Stimulated activated CD4-positive, alpha-beta T cell treated with anti-CD3 and anti-CD28 coated beads, TNF-alpha, amount 100 ng/mL, for 48 hours (primary cell): ENCODE data around the gene PCDHB14.
"Not testable (repeated sequence)": the region's sequence is repeated elsewhere in the genome, so short reads cannot be mapped to it uniquely, and the experiment has no call there.

Experiments
- DNase-seq, 3 donors: peaks; one replicate each; pipeline ENCODE4 v3.0.0-alpha.2; 2020; ENCODE audit warnings: low read depth in 3 of 3

Gene PCDHB14

GRCh38 chr5:141210281-141210680, 12.9 kb upstream of the PCDHB14 start:
- DNase-seq, result not testable (repeated sequence)

GRCh38 chr5:141210849-141211248, 12.3 kb upstream of the PCDHB14 start:
- DNase-seq, result not testable (repeated sequence)

DNA sequence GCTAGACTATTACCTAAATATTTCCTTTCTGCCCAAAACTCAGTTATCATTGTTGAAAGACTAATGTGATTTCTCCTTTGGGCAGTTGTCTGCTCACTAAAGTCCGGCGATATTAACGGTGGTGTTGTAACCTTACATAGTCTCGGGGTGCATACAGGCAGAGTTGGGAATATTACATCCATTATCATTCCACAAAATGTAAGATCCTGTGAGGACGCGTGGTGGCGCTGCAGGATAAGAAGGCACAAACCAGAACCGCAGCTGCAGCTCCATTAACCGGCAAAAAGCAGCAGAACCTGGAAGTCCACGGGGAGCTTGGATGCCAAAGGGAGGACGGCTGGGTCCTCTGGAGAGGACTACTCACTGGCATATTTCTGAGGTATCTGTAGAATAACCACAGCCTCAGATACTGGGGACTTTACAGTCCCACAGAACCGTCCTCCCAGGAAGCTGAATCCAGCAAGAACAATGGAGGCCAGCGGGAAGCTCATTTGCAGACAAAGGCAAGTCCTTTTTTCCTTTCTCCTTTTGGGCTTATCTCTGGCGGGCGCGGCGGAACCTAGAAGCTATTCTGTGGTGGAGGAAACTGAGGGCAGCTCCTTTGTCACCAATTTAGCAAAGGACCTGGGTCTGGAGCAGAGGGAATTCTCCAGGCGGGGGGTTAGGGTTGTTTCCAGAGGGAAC, 9.3 kb upstream of the PCDHB14 start, which contains the start of gene PCDHB13:
PCDHB13 (plus strand) TSS at position 264 of the 684 bp plus-strand sequence; CDS start at position 469, 205 bp downstream.
- DNase-seq, result not testable (repeated sequence)

- DNase-seq, result not testable (repeated sequence)
Measured at GRCh38 chr5:141214583-141214982, 8.6 kb upstream of the PCDHB14 start.

DNA sequence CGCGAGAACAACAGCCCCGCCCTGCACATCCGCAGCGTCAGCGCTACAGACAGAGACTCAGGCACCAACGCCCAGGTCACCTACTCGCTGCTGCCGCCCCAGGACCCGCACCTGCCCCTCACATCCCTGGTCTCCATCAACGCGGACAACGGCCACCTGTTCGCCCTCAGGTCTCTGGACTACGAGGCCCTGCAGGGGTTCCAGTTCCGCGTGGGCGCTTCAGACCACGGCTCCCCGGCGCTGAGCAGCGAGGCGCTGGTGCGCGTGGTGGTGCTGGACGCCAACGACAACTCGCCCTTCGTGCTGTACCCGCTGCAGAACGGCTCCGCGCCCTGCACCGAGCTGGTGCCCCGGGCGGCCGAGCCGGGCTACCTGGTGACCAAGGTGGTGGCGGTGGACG, 7.6 kb upstream of the PCDHB14 start:
- not testable (repeated sequence) for DNase-seq

DNA sequence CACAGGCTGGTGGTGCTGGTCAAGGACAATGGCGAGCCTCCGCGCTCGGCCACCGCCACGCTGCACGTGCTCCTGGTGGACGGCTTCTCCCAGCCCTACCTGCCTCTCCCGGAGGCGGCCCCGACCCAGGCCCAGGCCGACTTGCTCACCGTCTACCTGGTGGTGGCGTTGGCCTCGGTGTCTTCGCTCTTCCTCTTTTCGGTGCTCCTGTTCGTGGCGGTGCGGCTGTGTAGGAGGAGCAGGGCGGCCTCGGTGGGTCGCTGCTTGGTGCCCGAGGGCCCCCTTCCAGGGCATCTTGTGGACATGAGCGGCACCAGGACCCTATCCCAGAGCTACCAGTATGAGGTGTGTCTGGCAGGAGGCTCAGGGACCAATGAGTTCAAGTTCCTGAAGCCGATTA, 7.1 kb upstream of the PCDHB14 start:
- DNase-seq, result not testable (repeated sequence)

DNA sequence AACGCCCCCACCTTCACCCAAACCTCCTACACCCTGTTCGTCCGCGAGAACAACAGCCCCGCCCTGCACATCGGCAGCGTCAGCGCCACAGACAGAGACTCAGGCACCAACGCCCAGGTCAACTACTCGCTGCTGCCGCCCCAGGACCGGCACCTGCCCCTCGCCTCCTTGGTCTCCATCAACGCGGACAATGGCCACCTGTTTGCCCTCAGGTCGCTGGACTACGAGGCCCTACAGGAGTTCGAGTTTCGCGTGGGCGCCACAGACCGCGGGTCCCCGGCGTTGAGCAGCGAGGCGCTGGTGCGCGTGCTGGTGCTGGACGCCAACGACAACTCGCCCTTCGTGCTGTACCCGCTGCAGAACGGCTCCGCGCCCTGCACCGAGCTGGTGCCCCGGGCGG, 1.7 kb downstream of the PCDHB14 start:
- not testable (repeated sequence) for DNase-seq

DNA sequence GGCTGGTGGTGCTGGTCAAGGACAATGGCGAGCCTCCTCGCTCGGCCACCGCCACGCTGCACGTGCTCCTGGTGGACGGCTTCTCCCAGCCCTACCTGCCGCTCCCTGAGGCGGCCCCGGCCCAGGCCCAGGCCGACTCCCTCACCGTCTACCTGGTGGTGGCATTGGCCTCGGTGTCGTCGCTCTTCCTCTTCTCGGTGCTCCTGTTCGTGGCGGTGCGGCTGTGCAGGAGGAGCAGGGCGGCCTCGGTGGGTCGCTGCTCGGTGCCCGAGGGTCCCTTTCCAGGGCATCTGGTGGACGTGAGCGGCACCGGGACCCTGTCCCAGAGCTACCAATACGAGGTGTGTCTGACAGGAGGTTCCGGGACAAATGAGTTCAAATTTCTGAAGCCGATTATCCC, 2.3 kb downstream of the PCDHB14 start:
- DNase-seq, result not testable (repeated sequence)

DNA sequence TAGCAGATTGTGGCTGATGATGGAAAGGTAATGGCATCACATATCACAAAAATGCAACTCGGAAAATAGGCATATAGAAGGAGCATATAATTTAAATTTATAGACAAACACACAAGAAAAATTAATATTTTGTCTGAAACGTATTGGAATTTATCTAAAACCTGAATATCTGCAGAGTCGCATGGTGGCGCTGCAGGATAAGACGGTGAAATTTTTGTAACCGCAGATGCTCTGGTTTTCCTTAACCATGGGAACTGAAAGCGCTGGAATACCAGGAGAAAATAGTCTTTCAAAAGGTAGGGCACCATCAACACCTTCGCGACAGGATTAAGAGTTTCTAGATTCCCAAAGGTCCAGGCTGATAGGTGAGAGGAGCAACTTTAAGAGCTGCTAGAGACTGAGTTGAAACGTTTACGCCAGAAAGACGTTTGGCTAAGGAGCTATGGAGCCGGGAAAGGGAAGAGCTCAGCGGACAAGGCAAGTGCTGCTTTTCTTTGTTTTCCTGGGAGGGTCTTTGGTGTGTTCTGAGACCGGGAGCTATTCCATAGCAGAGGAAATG, 11.0 kb downstream of the PCDHB14 start:
- DNase-seq, result no peak

DNA sequence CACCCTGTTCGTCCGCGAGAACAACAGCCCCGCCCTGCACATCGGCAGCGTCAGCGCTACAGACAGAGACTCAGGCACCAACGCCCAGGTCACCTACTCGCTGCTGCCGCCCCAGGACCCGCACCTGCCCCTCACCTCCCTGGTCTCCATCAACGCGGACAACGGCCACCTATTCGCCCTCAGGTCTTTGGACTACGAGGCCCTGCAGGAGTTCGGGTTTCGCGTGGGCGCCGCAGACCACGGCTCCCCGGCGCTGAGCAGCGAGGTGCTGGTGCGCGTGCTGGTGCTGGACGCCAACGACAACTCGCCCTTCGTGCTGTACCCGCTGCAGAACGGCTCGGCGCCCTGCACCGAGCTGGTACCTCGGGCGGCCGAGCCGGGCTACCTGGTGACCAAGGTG, 12.8 kb downstream of the PCDHB14 start:
- DNase-seq, result not testable (repeated sequence)

GRCh38 chr5:141236516-141237313, 13.6 kb downstream of the PCDHB14 start:
- DNase-seq, result no peak

GRCh38 chr5:141241496-141241895, 18.4 kb downstream of the PCDHB14 start:
- no peak for DNase-seq

DNA sequence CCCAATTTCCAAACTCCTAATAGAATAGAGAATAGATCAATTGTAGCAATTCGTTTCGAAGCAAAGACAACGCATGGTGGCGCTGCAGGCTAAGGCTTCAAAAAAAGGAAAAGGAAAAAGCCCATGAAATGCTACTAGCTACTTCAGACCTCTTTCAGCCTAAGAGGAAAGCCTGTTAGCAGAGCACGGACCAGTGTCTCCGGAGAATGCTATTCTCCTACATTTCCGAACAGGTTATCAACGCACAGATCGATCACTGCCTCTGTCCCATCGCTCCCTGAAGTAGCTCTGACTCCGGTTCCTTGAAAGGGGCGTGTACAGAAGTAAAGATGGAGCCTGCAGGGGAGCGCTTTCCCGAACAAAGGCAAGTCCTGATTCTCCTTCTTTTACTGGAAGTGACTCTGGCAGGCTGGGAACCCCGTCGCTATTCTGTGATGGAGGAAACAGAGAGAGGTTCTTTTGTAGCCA, 22.1 kb downstream of the PCDHB14 start, which contains the start of gene PCDHB15:
PCDHB15 (plus strand) TSS at position 146 of the 468 bp plus-strand sequence; CDS start at position 330, 184 bp downstream.
- DNase-seq, result no peak

- DNase-seq, result not testable (repeated sequence)
Measured at GRCh38 chr5:141246971-141247370, 23.8 kb downstream of the PCDHB14 start.

GRCh38 chr5:141247434-141247833, 24.3 kb downstream of the PCDHB14 start:
- DNase-seq, result not testable (repeated sequence)

DNA sequence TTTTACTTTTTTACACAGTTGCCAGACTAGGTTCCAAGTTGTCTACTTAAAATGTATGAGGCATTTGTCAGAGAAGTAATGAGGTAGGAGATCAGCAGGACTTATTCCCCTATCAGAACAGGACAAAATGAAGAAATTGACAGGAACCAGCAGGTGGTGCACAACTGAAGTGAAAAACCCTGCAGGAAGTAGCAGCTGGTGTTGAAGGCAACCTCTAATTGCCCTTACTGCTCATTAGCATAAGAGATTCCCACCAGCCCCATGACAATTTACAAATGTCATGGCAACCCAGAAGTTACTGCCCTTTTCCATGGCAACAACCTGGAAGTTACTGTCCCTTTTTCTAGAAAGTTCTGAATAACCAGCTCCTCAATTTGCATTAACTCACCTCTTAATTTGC, 27.4 kb downstream of the PCDHB14 start:
- DNase-seq, result no peak

GRCh38 chr5:141258464-141258863, 35.3 kb downstream of the PCDHB14 start:
- DNase-seq, result no peak

DNA sequence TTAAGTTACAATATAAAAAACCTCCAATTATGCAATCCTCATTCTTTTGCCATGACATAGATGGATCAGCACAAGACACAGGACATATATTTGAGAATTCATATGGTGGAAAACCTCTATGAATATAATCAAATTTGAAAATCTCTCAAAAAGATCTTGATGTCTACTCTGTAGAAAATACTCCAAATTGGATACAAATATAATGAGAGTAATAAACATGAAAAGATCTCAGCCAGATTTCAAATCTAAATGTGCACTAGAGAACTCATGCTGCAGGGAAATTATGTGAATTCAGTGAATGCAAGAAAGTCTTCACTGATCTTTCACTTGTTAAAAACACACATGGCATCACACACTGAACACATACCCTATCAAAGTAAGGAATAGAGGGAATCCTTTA, 35.8 kb downstream of the PCDHB14 start:
- no peak for DNase-seq

DNA sequence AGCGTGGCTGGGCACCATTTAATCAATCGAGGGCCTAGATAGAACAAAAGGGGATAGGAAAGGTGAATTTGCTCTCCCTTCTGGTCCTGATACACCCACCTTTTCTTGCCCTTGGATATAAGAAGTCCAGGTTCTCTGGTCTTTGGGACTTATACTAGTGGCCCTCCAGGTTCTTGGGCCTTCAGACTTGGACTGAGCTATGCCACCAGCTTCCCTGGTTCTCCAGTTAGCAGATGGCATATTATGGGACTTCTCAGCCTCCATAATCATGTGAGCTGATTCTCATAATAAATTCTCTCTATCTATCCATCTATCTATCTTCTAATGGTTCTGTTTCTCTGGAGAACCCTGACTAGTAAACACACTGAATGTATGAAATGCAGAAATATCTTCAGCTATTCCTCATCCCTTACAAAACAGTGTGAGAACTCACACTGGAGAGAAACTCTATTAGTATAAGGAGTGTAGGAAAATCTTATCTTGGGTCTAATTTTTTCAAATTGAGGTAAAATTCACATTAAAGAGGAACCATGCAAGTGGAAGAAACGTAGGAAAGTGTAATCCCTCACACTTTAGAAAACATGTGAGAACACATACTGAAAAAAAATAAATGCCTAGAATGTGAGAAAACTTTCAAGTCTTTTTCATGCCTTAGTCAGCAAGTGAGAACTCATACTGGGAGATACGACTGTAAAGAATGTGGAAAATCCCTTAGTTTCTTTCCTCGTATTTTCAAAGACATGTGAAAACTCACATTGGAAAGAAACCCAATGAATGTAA, 37.5 kb downstream of the PCDHB14 start:
- no peak for DNase-seq

- DNase-seq, result no peak
Measured at GRCh38 chr5:141261238-141261546, 38.0 kb downstream of the PCDHB14 start.

GRCh38 chr5:141269195-141269594, 46.1 kb downstream of the PCDHB14 start:
- DNase-seq, result no peak

DNA sequence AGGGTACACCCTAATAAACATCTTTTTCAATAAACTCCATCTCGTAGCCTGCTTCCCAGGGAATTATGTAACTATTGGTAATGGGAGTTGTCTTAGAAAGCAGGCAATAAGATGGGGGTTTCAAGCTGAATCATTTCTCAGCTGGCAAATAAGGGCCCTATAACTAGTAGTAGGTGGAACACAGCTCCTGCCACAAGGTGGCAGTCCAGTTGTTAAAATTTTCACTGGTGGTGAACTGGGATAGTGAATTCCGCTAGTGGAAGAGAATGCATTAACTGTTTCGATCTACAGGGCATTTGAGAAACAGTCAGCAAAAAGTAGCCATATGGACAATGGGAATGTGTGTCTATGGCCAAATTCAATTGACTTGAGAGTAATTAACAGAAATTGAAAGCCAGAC, 49.8 kb downstream of the PCDHB14 start:
- DNase-seq, result no peak
